ENCODE results near the gene EYS. TPM values are rescaled to one million over a fixed set of nuclear protein-coding genes. Genes with fewer than 3 reads are reported as not detected.

EYS gene
- total RNA-seq, 2 donors from 2014 or later = not detected

DNA sequence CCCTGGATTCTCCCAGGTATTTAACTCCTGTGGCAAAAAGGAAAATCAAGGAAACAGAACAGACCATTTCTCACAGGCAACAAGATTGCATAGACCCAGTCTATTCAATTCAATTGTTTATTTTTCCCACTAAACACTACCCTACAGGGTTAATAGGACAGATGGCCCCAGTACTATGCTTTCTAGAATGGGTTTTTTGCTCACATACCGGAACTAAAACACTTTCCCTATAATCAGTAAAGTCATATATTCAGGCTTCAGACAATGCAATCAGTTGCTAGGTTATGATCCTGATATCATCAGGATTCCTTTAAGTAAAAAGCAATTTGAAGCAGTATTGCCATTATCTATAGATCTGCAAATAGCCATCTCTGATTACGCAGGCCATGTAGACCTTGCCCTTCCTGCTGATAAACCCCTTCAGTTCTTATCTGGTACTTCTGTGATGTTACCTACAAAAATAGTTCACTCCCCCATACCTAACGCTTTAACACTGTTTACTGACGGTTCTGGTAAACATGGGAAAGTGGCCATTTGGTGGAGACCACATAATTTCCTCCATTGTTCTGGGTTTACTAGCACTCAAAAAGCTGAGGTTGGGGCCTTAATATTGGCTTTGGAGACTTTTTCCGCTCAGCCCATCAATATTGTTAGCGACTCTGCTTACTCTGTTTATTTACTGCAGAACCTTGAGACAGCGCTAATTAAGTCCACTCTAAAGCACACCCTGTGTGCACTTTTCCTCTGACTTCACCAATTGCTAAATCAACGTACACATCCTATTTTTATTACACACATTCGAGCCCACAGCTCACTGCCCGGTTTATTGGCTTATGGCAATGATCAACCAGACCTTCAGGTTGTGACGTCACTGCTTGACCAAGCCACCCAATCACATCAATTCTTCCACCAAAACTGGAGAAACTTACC is 1405.5 kb downstream of the EYS start:
- DNase-seq (ENCODE audit: low spot score) = no peak
- Histone ChIP-seq H3K4me1 (no peaks in the 10 kb centered on the region), H3K27ac (no peak overlapping the region), H3K9me3 (peaks cover 0 to 7% of the 10 kb centered on the region in 2 donors), H3K27me3 (no peaks in the 10 kb centered on the region), H3K36me3 (no peaks in the 10 kb centered on the region), H3K4me3 (no peak overlapping the region)
- TF ChIP-seq, protein P1, sequence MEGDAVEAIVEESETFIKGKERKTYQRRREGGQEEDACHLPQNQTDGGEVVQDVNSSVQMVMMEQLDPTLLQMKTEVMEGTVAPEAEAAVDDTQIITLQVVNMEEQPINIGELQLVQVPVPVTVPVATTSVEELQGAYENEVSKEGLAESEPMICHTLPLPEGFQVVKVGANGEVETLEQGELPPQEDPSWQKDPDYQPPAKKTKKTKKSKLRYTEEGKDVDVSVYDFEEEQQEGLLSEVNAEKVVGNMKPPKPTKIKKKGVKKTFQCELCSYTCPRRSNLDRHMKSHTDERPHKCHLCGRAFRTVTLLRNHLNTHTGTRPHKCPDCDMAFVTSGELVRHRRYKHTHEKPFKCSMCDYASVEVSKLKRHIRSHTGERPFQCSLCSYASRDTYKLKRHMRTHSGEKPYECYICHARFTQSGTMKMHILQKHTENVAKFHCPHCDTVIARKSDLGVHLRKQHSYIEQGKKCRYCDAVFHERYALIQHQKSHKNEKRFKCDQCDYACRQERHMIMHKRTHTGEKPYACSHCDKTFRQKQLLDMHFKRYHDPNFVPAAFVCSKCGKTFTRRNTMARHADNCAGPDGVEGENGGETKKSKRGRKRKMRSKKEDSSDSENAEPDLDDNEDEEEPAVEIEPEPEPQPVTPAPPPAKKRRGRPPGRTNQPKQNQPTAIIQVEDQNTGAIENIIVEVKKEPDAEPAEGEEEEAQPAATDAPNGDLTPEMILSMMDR (IDR thresholded peaks at IDR 0.05) = no peak

DNA sequence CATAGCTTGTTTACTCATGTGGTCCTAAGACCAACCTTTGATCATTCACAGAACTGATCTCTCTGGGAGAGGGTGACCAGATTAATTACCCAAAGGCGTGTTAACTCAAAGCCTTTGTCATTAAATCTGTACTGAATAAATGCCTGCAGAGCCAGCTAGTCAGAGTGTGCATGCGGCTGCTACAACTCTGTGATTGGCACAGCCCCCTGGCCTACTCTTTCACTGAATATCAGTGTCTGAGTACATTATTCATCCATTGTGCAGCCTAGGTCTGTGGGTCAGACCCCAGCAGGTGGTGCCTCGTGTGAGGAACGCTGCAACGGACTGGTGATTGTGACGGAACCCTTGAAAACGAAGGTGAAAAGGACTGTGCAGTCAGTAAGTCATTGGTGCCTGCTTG is 1407.8 kb downstream of the EYS start:
- TF ChIP-seq, protein P1 (IDR thresholded peaks at IDR 0.05) = no peak
- Histone ChIP-seq H3K27ac (no peak overlapping the region), H3K9me3 (peaks cover 0 to 7% of the 10 kb centered on the region in 2 donors), H3K4me1 (no peaks in the 10 kb centered on the region), H3K4me3 (no peak overlapping the region), H3K36me3 (no peaks in the 10 kb centered on the region), H3K27me3 (no peaks in the 10 kb centered on the region)
- no peak for DNase-seq (ENCODE audit: low spot score)

DNA sequence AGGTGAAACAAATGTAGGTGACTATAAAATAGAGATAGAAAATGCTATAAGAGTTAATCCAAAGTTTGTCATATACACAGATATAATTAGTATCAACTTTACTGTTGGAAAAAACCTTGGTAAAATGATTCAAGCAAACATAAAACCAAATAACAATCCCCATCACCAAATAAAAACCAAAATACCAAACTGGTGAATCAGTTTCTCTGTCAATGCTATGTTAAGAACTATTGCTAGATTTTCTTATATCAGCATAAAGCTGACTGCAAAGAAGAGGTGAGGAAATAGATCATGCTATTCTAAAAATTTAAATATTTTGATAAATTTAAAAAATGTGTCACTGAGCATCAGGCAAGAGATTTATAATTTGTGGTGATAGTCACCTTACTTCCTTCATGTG is 1413.0 kb downstream of the EYS start:
- Histone ChIP-seq H3K9me3 (peaks cover 0 to 7% of the 10 kb centered on the region in 2 donors), H3K36me3 (no peaks in the 10 kb centered on the region), H3K4me1 (no peaks in the 10 kb centered on the region), H3K4me3 (no peak overlapping the region), H3K27me3 (no peaks in the 10 kb centered on the region), H3K27ac (no peak overlapping the region)
- TF ChIP-seq, protein P1 (IDR thresholded peaks at IDR 0.05) = no peak
- no peak for DNase-seq (ENCODE audit: low spot score)

DNA sequence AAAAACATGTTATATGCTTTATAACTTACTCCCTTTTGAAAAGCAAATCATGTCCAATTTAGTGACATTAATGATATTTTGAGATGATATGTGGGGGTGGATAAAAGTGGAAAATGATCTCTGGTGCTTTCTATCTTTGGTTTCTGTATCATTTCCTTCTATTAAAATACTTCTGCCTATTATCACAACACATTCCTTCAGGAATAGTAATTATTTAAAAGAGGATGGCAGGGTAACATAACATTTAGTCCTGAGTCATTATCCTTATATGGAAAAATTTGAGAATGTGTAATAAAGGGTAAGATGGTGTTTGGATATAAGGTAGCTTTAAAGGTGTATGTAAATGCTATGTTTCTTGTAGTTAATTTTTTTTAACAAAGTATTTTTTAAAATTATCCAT is 1413.7 kb downstream of the EYS start:
- Histone ChIP-seq H3K4me3 (no peak overlapping the region), H3K9me3 (peaks cover 0 to 1% of the 10 kb centered on the region in 2 donors), H3K4me1 (no peaks in the 10 kb centered on the region), H3K27me3 (no peaks in the 10 kb centered on the region), H3K27ac (no peak overlapping the region), H3K36me3 (no peaks in the 10 kb centered on the region)
- TF ChIP-seq, protein P1 (IDR thresholded peaks at IDR 0.05) = no peak
- no peak for DNase-seq (ENCODE audit: low spot score)

DNA sequence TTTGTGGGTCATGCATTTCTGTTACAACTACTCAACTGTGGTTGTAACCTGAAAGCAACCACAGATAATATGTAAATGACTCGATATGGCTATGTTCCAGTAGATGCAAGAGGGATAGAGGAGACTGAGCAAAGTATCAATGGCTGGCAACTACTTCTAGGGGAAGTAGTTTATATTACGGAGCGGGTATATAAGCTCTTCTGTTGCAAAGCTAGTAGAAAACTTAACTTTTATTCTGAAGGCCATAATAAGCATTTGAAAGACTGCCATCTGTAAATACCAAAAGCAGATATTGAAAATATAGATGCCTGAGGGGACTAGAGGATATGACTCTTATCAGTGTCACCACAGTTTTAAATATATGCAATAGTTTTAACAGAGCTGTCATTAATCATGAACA is 1416.2 kb downstream of the EYS start:
- H3K4me1 ChIP-seq = no peaks in the 10 kb centered on the region
- TF ChIP-seq, protein P1 (IDR thresholded peaks at IDR 0.05) = no peak
- H3K27ac ChIP-seq = no peak overlapping the region
- no peaks in the 10 kb centered on the region for H3K27me3 ChIP-seq
- no peak for DNase-seq (ENCODE audit: low spot score)
- no peaks in the 10 kb centered on the region for H3K36me3 ChIP-seq
- H3K9me3 ChIP-seq = no peaks in the 10 kb centered on the region
- H3K4me3 ChIP-seq = no peak overlapping the region

Measured in right atrium auricular region (tissue), 2 donors.